Cardiac fibroblast (primary cell): ENCODE data around the gene CFAP46.
"Not testable (repeated sequence)": the region's sequence is repeated elsewhere in the genome, so short reads cannot be mapped to it uniquely, and the experiment has no call there.

Experiments used
- DNase-seq, 2 donors: peaks; one replicate each; pipeline versions ENCODE4 v3.0.0 to v3.0.0-alpha.2; 2010; ENCODE audit warnings: low read depth in 2 of 2
- H3K4me3 ChIP-seq, 2 donors: replicated peaks in 1 of 2; 1 replicate in 1 of 2; 2 replicates in 1 of 2; pipeline ENCODE4 v1.5.1; 2011; ENCODE audit warnings: low read depth in 2 of 2, low read length in 2 of 2, mild to moderate bottlenecking in 2 of 2, moderate library complexity in 1 of 2
- TF ChIP-seq, protein P1 (sequence below): IDR thresholded peaks from one replicate; pipeline ENCODE4 v1.5.1; 2011; ENCODE audit warnings: low read depth, mild to moderate bottlenecking, low read length, inconsistent platforms

Gene CFAP46

DNA sequence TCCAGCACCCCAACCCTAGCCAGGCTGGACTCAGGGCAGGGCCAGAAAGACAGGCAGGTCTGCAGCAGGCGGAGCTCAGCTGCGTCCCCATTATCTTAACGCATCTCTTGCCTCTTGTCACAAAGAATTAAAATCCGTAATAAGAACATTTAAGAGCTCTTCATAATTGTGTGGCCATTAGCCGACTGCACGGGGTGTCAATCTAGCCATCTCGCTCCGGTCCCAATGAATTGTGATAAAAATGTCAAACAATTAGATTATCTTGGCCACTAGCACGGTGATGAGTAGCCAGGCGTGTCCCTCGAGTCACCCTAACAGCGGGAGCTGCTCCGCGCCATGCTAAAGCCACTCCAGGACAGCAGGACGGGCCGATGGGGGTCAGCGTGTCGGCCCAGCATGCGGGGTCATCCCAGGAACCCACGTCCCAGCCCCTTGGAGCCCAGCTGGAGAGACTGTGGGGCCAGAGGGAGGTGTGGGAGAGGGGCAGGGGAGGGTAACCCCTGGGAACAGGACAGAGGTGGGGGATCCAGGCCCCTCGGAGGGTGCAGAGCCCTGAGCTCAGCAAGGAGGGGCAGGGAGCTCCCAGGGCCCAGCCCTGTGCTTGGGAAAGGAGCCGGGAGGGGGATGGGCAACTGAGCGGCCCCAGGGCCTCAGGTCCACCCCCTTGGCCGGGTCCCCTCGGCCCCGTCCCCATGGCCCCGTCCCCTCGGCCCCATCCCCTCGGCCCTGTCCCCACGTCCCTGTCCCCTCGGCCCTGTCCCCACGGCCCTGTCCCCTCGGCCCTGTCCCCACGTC lies 138.8 kb downstream of the CFAP46 start:
- H3K4me3 ChIP-seq, result no peak overlapping the region
- no peak for DNase-seq
- TF ChIP-seq, protein P1, sequence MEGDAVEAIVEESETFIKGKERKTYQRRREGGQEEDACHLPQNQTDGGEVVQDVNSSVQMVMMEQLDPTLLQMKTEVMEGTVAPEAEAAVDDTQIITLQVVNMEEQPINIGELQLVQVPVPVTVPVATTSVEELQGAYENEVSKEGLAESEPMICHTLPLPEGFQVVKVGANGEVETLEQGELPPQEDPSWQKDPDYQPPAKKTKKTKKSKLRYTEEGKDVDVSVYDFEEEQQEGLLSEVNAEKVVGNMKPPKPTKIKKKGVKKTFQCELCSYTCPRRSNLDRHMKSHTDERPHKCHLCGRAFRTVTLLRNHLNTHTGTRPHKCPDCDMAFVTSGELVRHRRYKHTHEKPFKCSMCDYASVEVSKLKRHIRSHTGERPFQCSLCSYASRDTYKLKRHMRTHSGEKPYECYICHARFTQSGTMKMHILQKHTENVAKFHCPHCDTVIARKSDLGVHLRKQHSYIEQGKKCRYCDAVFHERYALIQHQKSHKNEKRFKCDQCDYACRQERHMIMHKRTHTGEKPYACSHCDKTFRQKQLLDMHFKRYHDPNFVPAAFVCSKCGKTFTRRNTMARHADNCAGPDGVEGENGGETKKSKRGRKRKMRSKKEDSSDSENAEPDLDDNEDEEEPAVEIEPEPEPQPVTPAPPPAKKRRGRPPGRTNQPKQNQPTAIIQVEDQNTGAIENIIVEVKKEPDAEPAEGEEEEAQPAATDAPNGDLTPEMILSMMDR, result no peak

DNA sequence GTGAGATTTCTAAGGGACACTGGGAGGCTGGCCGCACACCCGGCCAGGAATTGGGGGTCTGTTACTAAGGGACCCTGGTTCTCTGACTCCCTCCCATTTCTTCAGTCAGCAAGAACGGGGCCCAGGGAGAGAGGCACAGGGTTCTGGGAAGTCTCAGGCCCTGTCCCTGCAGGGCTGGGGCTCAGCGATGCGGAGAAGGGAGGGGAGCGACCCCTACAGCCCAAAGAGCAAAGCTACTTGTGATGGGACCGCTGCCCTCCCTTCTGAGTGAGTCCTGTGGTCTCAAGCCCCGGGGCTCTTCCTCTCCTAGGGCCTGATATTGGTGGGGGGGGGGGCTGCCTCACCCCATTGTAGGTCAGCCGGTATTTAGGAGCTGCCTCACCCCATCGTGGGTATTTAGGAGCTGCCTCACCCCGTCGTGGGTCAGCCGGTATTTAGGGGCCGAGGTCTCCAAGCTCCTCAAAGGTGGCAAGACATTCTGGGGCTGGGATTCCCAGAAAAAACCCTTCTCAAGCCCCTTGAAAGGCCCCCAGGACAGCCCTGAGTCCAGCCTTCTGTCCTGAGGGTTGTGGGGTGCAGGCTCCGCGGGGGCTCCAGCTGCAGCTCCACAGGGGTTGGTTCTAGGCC lies 139.6 kb downstream of the CFAP46 start:
- TF ChIP-seq, protein P1, result no peak
- H3K4me3 ChIP-seq, result no peak overlapping the region
- DNase-seq, result no peak

DNA sequence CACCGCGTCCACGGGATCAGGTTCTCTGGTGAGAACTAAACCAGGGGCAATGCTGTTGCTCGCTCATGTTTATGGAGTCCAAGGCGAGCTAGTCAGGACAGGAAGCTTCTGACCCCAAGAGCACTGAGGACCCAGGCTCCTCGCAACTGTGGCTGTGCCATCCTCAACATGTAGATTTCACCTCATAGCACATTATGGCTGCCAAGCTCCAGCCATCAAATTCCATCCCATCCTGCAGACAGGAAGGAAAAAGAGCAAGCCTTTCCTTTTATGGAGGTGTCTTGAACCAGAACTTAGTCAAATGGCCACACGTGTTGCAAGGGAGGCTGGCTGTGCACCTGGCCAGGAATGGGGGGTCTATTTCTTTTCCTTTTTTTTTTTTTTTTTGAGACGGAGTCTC lies 140.3 kb downstream of the CFAP46 start:
- no peak for DNase-seq
- TF ChIP-seq, protein P1, result no peak

DNA sequence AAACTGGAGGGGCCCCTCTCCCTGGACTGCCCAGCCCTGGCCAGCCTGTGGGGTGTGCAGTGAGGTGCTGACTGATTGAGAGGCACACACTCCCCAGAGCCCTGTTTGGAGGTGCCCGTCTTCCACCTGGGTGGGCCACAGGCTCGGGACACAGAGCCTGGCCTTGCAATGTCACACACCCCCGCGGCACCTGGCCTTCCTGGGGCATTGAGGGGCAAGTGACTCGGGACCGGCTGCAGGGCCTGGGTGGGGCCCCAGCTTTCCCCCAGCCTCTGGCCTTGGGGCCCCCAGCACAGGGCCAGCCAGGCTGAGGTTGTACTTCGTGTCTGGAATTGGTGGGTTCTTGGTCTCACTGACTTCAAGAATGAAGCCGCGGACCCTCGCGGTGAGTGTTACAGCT lies 142.5 kb downstream of the CFAP46 start:
- TF ChIP-seq, protein P1, result no peak
- H3K4me3 ChIP-seq, result no peak overlapping the region
- DNase-seq, result no peak

More for the DNA sequence above, 140.3 kb downstream of the CFAP46 start:
- no peak overlapping the region for H3K4me3 ChIP-seq

DNA sequence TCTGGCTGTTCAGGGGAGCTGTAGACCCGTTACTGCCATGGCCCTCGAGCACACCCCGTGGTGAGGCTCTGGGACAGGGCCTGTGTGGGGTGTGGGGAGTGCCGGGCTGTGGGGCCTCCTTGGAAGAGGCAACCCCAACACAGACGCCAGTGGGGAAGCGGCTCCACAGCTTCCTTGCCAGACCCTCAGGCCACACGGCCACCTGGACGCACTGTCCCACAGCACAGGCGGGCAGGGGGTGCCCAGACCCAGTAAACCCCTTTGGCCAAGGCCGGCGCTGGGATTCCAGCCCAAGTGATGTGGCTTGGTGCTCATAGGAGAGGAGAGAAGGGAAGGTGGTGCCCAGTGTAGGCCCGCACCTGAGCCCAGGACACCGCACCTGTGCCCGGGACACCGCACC lies 143.5 kb downstream of the CFAP46 start:
- no peak for DNase-seq
- H3K4me3 ChIP-seq, result no peak overlapping the region
- TF ChIP-seq, protein P1, result no peak

DNA sequence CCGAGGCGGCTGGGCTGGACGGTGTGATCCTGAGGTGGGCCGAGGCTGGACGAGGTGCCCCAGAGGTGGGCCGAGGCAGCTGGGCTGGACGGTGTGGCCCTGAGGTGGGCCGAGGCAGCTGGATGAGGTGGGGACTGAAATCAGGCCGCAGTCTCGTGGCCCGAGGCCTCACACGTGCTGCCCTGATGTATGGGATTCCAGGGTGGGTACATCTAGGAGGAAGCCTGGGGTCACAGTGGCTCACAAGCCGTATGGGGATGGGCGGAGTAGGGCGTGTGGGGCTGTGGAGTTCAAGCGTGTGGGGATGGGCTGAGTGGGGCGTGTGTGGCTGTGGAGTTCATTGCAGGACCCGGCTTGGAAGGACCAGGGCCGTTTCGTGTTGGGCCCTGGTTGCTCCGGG lies 144.0 kb downstream of the CFAP46 start:
- TF ChIP-seq, protein P1, result no peak
- H3K4me3 ChIP-seq, result no peak overlapping the region
- DNase-seq, result no peak

DNA sequence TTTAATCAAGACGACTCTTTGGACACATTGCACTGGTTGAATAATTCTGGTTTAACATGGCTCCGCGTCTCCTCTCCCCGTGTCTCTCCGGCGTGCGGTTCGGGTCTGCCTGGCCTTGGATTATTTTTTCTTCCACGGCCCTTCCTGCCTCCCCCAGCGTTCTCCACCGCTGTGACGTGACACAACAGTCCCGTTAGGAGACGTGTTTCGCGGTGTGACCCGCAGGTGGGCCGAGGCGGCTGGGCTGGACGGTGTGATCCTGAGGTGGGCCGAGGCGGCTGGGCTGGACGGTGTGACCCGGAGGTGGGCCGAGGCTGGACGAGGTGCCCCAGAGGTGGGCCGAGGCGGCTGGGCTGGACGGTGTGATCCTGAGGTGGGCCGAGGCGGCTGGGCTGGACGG lies 144.4 kb downstream of the CFAP46 start:
- not testable (repeated sequence) for H3K4me3 ChIP-seq, DNase-seq
